ENCODE data around the gene PLCD3. TPM values are rescaled to one million over a fixed set of nuclear protein-coding genes. Genes with fewer than 3 reads are reported as not detected.

The PLCD3 gene
- total and polyA plus RNA-seq, 9 of the 15 experiments (the other 6 are each of a cell fraction or from before 2014, with no cell fraction given): 0.20 to 22.6 (median 7.5) TPM

DNA sequence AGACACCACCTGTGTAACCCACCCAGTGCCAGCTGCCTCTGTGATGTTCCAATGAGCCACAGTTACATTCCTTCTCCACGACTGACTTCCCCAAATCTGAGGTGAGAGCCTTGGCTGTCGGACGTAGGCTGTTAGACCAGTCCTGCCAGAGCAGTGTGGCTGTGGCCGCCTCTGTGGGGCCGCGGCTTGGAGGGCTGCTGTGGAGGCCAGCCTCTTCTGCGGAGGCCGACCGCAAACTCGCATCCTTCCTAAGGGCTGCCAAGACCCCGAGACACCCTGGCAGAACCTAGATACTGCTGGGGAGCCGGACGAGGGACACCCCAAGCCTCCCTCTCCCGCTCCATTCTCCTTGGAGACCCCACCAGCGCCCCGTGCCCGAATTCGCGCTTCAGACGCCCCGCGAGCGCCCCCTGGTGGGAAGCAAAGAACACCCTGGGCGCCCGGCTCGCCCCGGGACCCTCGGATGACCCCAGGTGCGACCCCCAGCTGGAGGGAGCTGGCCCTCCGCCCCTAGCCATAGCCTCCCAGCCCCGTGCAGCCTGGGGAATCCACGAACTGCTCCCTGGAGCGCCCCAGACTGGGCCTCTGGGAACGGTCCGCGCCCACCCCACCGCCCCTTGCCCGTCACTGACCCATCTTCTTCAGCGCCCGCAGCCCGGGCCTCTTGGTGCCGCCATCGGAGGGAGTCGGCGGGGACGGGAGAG is 547 bp downstream of the PLCD3 start (continued):
- TF ChIP-seq BCL6 (CRISPR knock-in tag; IDR thresholded peaks at IDR 0.05): no peak
- no peak for TF ChIP-seq PREB (CRISPR knock-in tag; IDR thresholded peaks at IDR 0.05)
- no peak for TF ChIP-seq PRPF4 (IDR thresholded peaks at IDR 0.05; ENCODE audit: insufficient read depth, low read depth, low read length, poor library complexity, severe bottlenecking)
- TF ChIP-seq ID3 (CRISPR knock-in tag; IDR thresholded peaks at IDR 0.05): no peak
- TF ChIP-seq ID3 (tag; IDR thresholded peaks at IDR 0.05): no peak
- no peak for TF ChIP-seq NFE2 (IDR thresholded peaks at IDR 0.05; ENCODE audit: low read depth)
- TF ChIP-seq HNRNPLL (IDR thresholded peaks at IDR 0.05; ENCODE audit: low read depth, low read length, poor library complexity, severe bottlenecking): no peak
- TF ChIP-seq BACH1 (tag; IDR thresholded peaks at IDR 0.05): no peak
- TF ChIP-seq EP300 (IDR thresholded peaks at IDR 0.05; ENCODE audit: low read length): no peak
- no peak for TF ChIP-seq ZBTB34 (CRISPR knock-in tag; IDR thresholded peaks at IDR 0.05)
- TF ChIP-seq SMC3 (conservative IDR thresholded peaks at IDR 0.05; ENCODE audit: insufficient read depth, low read depth, low read length): 0 out of 2 replicates have a peak, but pooled peaks have one; percentile 9
- TF ChIP-seq NRF1 (conservative IDR thresholded peaks at IDR 0.05 in 1 of 2, IDR thresholded peaks at IDR 0.05 in 1 of 2): no peak
- no peak; the same call in 1 of the 2 replicates for TF ChIP-seq CBX1 (IDR thresholded peaks at IDR 0.05; ENCODE audit: low read depth)
- TF ChIP-seq ZBTB11 (CRISPR knock-in tag; IDR thresholded peaks at IDR 0.05): no peak
- no peak for TF ChIP-seq ELF1 (tag; IDR thresholded peaks at IDR 0.05)
- no peak for TF ChIP-seq PURB (CRISPR knock-in tag; IDR thresholded peaks at IDR 0.05; ENCODE audit: low read depth)
- TF ChIP-seq RBM34 (IDR thresholded peaks at IDR 0.05; ENCODE audit: borderline replicate concordance, insufficient read depth, low read length): no peak
- no peak for TF ChIP-seq PHF21A (IDR thresholded peaks at IDR 0.05; ENCODE audit: borderline replicate concordance, low read depth)
- no peak for TF ChIP-seq CREBBP (IDR thresholded peaks at IDR 0.05; ENCODE audit: low read depth, low read length)
- no peak for TF ChIP-seq XRCC4 (IDR thresholded peaks at IDR 0.05; ENCODE audit: extremely low read depth, insufficient read depth, insufficient read length)
- TF ChIP-seq ZNF217 (CRISPR knock-in tag; IDR thresholded peaks at IDR 0.05): no peak
- TF ChIP-seq CHCHD3 (CRISPR knock-in tag; IDR thresholded peaks at IDR 0.05): no peak
- TF ChIP-seq ADNP (tag; IDR thresholded peaks at IDR 0.05): no peak

All from K562 (cell line).